Limb (tissue), 2 donors: ENCODE results near the gene PCDHA12.
"Not testable (repeated sequence)": the region's sequence is repeated elsewhere in the genome, so short reads cannot be mapped to it uniquely, and the experiment has no call there.

Experiments used
- DNase-seq, 2 donors: peaks; one replicate each; pipeline ENCODE4 v3.0.0-alpha.2; 2016; ENCODE audit errors: extremely low spot score in 2 of 2

PCDHA12 gene, protein sequence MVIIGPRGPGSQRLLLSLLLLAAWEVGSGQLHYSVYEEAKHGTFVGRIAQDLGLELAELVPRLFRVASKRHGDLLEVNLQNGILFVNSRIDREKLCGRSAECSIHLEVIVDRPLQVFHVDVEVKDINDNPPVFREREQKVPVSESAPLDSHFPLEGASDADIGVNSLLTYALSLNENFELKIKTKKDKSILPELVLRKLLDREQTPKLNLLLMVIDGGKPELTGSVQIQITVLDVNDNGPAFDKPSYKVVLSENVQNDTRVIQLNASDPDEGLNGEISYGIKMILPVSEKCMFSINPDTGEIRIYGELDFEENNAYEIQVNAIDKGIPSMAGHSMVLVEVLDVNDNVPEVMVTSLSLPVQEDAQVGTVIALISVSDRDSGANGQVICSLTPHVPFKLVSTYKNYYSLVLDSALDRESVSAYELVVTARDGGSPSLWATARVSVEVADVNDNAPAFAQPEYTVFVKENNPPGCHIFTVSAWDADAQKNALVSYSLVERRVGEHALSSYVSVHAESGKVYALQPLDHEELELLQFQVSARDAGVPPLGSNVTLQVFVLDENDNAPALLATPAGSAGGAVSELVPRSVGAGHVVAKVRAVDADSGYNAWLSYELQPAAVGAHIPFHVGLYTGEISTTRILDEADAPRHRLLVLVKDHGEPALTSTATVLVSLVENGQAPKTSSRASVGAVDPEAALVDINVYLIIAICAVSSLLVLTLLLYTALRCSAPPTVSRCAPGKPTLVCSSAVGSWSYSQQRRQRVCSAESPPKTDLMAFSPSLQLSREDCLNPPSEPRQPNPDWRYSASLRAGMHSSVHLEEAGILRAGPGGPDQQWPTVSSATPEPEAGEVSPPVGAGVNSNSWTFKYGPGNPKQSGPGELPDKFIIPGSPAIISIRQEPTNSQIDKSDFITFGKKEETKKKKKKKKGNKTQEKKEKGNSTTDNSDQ

DNA sequence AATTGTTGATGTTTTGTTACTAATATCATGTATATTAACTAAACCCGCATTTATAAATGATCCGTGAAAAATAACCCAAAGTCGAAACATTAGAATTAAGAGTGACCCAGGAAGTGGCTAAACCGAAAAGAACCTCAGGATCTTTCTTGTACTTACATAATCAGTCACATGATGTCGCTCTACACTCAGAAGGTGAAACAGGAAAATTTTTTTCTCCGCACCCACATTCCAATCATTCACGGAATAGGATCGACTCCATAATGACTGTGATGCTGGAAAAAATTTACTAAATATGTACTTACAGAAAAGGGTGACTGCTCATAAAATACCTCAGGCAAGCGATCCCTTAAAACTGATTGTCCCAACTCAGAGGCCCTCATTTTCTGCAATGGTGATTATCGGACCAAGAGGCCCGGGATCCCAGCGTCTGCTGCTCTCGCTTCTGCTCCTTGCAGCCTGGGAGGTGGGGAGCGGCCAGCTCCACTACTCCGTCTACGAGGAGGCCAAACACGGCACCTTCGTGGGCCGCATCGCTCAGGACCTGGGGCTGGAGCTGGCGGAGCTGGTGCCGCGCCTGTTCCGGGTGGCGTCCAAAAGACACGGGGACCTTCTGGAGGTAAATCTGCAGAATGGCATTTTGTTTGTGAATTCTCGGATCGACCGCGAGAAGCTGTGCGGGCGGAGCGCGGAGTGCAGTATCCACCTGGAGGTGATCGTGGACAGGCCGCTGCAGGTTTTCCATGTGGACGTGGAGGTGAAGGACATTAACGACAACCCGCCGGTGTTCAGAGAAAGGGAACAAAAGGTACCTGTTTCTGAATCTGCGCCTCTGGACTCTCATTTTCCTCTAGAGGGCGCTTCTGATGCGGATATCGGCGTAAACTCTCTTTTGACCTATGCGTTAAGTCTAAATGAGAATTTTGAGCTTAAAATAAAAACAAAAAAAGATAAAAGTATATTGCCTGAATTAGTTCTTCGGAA is at the start of gene PCDHA12:
TSS of gene PCDHA12 (plus strand) at position 224 of the 981 bp plus-strand sequence. CDS start at position 389, 165 bp downstream.
- no peak for DNase-seq

DNA sequence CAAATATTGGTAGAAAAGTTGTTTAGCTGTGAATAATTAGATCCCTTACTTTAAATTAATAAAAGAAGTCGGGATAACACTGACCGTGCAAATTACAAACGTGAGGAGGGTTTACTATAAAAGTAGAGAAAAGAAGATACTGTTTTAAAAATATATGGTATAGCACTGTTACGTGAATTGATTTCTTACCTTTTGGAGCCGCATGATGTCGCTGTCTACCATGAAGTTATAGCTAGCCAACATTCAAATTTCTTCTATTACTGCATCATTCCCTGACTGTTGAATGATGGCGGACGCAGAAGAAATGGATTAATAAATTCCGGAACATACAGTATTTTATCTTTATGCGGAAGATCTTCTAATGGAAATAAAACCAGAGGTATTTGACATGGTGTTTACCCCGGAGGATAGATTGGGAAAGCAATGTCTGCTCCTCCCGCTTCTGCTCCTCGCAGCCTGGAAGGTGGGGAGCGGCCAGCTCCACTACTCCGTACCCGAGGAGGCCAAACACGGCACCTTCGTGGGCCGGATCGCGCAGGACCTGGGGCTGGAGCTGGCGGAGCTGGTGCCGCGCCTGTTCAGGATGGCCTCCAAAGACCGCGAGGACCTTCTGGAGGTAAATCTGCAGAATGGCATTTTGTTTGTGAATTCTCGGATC is 47.3 kb upstream of the PCDHA12 start, which contains the start of gene PCDHA6:
TSS of gene PCDHA6 (plus strand) at position 257 of the 658 bp plus-strand sequence. CDS start at position 389, 132 bp downstream.
- no peak for DNase-seq

DNA sequence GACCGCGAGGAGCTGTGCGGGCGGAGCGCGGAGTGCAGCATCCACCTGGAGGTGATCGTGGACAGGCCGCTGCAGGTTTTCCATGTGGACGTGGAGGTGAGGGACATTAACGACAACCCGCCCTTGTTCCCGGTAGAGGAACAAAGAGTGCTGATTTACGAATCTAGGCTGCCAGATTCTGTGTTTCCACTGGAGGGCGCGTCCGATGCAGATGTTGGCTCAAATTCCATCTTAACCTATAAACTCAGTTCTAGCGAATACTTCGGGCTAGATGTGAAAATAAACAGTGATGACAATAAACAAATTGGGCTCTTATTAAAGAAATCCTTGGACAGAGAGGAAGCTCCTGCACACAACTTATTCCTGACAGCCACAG is 46.8 kb upstream of the PCDHA12 start:
- DNase-seq: no peak

DNA sequence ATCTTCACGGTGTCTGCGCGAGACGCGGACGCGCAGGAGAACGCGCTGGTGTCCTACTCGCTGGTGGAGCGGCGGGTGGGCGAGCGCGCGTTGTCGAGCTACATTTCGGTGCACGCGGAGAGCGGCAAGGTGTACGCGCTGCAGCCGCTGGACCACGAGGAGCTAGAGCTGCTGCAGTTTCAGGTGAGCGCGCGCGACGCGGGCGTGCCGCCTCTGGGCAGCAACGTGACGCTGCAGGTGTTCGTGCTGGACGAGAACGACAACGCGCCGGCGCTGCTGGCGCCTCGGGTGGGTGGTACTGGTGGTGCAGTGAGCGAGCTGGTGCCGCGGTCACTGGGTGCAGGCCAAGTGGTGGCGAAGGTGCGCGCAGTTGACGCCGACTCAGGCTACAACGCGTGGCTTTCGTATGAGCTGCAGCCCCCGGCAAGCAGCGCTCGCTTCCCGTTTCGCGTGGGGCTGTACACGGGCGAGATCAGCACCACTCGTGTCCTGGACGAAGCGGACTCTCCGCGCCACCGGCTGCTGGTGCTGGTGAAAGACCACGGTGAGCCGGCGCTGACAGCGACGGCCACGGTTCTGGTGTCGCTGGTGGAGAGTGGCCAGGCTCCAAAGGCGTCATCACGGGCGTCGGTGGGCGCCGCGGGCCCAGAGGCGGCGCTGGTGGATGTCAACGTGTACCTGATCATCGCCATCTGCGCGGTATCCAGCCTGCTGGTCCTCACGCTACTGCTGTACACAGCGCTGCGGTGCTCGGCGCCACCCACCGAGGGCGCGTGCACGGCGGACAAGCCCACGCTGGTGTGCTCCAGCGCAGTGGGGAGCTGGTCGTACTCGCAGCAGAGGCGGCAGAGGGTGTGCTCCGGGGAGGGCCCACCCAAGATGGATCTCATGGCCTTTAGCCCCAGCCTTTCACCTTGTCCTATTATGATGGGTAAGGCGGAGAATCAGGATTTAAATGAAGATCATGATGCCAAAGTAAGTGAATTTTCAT is 45.3 kb upstream of the PCDHA12 start:
- not testable (repeated sequence) for DNase-seq

DNA sequence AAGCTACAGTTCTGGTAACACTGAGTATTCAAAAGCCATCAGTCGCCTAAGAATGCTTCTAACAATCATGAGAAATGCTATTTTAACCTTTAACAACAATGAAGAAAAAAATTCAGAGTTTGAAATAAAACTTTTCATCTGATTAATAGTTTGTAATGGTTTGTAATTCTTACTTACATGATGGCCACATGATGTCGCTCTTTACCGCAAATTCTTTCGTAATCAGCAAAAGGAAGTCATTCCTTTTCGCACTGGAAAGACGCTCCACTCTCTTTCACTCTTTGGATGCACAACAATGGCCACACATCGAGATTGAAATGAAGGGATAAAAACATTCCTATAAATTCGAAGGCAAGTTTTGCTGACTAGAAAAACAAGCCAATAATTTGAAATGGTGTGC is 41.1 kb upstream of the PCDHA12 start, which contains the start of gene PCDHA7:
TSS of gene PCDHA7 (plus strand) at position 277 of the 400 bp plus-strand sequence. CDS start at position 392, 115 bp downstream.
- DNase-seq: no peak

DNA sequence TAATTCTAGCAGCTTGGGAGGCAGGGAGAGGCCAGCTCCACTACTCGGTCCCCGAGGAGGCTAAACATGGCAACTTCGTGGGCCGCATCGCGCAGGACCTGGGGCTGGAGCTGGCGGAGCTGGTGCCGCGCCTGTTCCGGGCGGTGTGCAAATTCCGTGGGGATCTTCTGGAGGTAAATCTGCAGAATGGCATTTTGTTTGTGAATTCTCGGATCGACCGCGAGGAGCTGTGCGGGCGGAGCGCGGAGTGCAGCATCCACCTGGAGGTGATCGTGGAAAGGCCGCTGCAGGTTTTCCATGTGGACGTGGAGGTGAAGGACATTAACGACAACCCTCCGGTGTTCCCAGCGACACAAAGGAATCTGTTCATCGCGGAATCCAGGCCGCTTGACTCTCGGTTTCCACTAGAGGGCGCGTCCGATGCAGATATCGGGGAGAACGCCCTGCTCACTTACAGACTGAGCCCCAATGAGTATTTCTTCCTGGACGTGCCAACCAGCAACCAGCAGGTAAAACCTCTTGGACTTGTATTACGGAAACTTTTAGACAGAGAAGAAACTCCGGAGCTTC is 40.6 kb upstream of the PCDHA12 start:
- not testable (repeated sequence) for DNase-seq

DNA sequence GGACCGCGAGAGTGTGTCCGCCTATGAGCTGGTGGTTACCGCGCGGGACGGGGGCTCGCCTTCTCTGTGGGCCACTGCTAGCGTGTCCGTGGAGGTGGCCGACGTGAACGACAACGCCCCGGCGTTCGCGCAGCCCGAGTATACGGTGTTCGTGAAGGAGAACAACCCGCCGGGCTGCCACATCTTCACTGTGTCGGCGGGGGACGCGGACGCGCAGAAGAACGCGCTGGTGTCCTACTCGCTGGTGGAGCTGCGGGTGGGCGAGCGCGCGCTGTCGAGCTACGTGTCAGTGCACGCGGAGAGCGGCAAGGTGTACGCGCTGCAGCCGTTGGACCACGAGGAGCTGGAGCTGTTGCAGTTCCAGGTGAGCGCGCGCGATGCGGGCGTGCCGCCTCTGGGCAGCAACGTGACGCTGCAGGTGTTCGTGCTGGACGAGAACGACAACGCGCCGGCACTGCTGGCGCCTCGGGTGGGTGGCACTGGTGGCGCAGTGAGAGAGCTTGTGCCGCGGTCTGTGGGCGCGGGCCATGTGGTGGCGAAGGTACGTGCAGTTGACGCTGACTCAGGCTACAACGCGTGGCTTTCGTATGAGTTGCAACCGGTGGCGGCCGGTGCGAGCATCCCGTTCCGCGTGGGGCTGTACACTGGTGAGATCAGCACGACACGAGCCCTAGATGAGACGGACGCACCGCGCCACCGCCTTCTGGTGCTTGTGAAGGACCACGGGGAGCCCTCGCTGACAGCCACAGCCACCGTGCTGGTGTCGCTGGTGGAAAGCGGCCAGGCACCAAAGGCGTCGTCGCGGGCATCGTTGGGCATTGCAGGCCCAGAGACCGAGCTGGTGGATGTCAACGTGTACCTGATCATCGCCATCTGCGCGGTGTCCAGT is 39.2 kb upstream of the PCDHA12 start:
- DNase-seq: no peak

DNA sequence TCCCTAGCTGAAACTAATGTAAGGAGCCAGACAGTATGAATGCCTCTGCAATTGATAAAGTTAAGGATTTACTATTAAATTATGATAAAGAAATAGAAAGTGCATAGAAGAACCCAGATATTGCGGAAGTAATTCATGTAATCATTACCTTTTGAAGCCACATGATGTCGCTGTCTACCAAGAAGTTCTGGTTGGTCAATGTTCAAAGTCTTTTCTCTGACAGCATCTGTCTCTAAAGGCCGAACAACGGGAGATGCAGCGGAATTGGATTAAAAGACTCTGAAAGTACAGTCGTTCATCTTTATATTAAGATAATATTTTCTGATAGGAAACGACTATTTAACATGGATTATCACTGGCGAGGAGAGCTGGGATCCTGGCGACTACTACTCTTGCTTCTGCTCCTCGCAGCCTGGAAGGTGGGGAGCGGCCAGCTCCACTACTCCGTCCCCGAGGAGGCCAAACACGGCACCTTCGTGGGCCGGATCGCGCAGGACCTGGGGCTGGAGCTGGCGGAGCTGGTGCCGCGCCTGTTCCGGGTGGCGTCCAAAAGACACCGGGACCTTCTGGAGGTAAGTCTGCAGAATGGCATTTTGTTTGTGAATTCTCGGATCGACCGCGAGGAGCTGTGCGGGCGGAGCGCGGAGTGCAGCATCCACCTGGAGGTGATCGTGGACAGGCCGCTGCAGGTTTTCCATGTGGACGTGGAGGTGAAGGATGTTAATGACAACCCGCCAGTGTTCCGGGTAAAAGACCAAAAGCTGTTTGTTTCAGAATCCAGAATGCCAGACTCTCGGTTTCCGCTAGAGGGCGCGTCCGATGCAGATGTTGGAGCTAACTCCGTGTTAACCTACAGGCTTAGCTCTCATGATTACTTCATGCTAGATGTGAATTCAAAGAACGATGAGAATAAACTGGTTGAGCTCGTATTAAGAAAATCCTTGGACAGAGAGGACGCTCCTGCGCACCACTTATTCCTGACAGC is 33.8 kb upstream of the PCDHA12 start, which contains the start of gene PCDHA8:
TSS of gene PCDHA8 (plus strand) at position 210 of the 985 bp plus-strand sequence. CDS start at position 345, 135 bp downstream.
- no peak for DNase-seq

DNA sequence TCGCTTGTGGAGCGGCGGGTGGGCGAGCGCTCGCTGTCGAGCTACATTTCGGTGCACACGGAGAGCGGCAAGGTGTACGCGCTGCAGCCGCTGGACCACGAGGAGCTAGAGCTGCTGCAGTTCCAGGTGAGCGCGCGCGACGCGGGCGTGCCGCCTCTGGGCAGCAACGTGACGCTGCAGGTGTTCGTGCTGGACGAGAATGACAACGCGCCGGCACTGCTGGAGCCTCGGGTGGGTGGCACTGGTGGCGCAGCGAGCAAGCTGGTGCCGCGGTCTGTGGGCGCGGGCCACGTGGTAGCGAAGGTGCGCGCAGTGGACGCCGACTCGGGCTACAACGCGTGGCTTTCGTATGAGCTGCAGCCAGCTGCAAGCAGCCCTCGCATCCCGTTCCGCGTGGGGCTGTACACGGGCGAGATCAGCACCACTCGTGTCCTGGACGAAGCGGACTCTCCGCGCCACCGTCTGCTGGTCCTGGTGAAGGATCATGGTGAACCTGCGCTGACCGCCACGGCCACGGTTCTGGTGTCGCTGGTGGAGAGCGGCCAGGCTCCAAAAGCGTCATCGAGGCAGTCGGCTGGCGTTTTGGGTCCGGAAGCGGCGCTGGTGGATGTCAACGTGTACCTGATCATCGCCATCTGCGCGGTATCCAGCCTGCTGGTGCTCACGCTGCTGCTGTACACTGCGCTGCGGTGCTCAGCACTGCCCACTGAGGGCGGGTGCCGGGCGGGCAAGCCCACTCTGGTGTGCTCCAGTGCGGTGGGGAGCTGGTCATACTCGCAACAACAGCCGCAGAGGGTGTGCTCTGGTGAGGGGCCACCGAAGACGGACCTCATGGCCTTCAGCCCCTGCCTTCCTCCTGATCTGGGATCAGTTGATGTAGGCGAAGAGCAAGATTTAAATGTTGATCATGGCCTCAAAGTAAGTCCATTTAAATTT is 32.0 kb upstream of the PCDHA12 start:
- no peak for DNase-seq

DNA sequence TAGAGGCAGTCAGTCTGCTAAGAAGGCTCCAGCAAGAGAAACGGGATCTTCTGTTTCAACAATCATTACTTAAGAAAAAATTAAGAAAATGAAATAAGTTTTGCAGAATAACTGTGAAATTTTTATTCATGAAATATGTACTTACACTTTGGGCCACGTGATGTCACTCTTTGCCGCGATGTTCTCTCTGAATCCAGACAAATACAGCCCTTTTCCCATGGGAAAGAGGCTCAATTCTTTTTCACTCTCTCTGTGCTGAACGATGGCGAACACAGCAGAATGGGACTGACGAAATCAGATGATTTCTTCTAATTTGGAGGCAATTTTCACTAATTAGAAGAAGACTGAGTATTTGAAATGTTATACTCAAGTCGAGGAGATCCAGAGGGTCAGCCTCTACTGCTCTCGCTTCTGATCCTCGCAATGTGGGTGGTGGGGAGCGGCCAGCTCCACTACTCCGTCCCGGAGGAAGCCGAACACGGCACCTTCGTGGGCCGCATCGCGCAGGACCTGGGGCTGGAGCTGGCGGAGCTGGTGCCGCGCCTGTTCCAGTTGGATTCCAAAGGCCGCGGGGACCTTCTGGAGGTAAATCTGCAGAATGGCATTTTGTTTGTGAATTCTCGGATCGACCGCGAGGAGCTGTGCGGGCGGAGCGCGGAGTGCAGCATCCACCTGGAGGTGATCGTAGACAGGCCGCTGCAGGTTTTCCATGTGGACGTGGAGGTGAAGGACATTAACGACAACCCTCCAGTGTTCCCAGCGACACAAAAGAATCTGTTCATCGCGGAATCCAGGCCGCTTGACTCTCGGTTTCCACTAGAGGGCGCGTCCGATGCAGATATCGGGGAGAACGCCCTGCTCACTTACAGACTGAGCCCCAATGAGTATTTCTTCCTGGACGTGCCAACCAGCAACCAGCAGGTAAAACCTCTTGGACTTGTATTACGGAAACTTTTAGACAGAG is 26.7 kb upstream of the PCDHA12 start, which contains the start of gene PCDHA9:
TSS of gene PCDHA9 (plus strand) at position 244 of the 964 bp plus-strand sequence. CDS start at position 358, 114 bp downstream.
- not testable (repeated sequence) for DNase-seq

DNA sequence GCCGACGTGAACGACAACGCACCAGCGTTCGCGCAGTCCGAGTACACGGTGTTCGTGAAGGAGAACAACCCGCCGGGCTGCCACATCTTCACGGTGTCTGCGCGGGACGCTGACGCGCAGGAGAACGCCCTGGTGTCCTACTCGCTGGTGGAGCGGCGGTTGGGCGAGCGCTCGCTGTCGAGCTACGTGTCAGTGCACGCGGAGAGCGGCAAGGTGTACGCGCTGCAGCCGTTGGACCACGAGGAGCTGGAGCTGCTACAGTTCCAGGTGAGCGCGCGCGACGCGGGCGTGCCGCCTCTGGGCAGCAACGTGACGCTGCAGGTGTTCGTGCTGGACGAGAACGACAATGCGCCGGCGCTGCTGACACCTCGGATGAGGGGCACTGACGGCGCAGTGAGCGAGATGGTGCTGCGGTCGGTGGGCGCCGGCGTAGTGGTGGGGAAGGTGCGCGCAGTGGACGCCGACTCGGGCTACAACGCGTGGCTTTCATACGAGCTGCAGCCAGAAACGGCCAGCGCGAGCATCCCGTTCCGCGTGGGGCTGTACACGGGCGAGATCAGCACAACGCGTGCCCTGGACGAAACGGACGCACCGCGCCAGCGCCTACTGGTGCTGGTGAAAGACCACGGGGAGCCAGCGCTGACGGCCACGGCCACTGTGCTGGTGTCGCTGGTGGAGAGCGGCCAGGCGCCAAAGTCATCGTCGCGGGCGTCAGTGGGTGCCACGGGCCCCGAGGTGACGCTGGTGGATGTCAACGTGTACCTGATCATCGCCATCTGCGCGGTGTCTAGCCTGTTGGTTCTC is 25.1 kb upstream of the PCDHA12 start:
- not testable (repeated sequence) for DNase-seq

DNA sequence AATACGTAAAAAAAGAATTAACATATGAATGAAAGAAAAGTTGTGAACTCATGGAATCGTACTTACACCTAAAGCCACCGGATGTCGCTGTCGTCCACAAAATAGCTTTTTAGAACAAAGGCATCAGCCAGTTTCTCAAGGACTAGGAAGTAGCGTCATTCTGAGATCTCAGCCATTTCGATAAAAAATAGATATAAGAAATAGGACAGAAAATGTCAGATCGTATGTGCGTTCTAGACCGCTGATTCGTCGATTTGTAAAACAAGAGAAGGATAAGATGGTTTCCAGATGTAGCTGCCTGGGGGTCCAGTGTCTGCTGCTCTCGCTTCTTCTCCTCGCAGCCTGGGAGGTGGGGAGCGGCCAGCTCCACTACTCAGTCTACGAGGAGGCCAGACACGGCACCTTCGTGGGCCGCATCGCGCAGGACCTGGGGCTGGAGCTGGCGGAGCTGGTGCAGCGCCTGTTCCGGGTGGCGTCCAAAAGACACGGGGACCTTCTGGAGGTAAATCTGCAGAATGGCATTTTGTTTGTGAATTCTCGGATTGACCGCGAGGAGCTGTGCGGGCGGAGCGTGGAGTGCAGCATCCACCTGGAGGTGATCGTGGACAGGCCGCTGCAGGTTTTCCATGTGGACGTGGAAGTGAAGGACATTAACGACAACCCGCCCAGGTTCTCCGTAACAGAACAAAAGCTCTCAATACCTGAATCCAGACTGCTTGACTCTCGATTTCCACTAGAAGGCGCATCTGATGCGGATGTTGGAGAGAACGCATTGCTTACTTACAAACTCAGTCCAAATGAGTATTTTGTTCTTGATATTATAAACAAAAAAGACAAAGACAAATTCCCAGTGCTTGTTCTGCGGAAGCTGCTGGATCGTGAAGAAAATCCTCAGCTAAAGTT is 19.1 kb upstream of the PCDHA12 start, which contains the start of gene PCDHA10:
TSS of gene PCDHA10 (plus strand) at position 126 of the 903 bp plus-strand sequence. CDS start at position 278, 152 bp downstream.
- DNase-seq: no peak
